ENCODE measurements around the gene FOXO3. TPM values are rescaled to one million over a fixed set of nuclear protein-coding genes. Genes with fewer than 3 reads are reported as not detected.
A peak's percentile ranks its signal among the peaks of the same experiment; 100 is the strongest.
"Not testable (repeated sequence)": the region's sequence is repeated elsewhere in the genome, so short reads cannot be mapped to it uniquely, and the experiment has no call there.

The FOXO3 gene
- polyA plus RNA-seq, 1 of the 3 experiments (the other 2 are of a cell fraction): 8.1 TPM

GRCh38 chr6:108561309-108561647 lies 561 bp downstream of the FOXO3 start:
- Histone ChIP-seq H3K4me2 (peak overlapping the region; percentile 99), H3K9ac (peak overlapping the region; percentile 94), H3F3A (replicated peaks; ENCODE audit: insufficient read depth) (peaks cover 36% of the 10 kb centered on the region), H3K27ac (ENCODE audit: low read depth in 2 of 2, low read length in 1 of 2) (peak overlapping the region; percentile 81 to 97; a peak in 3 of 4 replicates), H3K4me1 (ENCODE audit: control insufficient read depth in 1 of 2, insufficient read depth in 2 of 2, low read depth in 1 of 2, low read length in 1 of 2) (peaks cover 13 to 38% of the 10 kb centered on the region in 2 experiments; a peak in 3 of 4 replicates), H3K4me3 (ENCODE audit: low read depth in 2 of 2, low read length in 1 of 2) (peak overlapping the region; percentile 91 to 96), H4K20me1 (ENCODE audit: insufficient read depth) (peaks cover 40% of the 10 kb centered on the region), H3K79me2 (ENCODE audit: insufficient read depth) (peaks cover 42% of the 10 kb centered on the region)
- POLR2A ChIA-PET: interaction anchor here (1.1 to 4.8 kb wide), 2 partner anchors 97 to 238 kb away, joined by 3 to 69 read pairs; no protein-coding TSS in a partner anchor
- H2AFZ ChIP-seq (ENCODE audit: low read depth); H3K36me3 ChIP-seq (replicated peaks in 1 of 2; ENCODE audit: control insufficient read depth in 1 of 2, insufficient read depth in 2 of 2, low read length in 1 of 2); H3K27me3 ChIP-seq (ENCODE audit: insufficient read depth); H3K9me2 ChIP-seq; H3K9me3 ChIP-seq; DNase-seq: not testable (repeated sequence)
- no CpG with 5 or more reads among the region's 40 CpGs for WGBS (ENCODE audit: low lambda C conversion rate)
- CTCF ChIA-PET: interaction anchor here (2.0 to 2.4 kb wide), 2 partner anchors 221 to 509 kb away, joined by 6 to 8 read pairs; no protein-coding TSS in a partner anchor

- H2AFZ ChIP-seq (ENCODE audit: low read depth): no peak overlapping the region
- peak overlapping the region; percentile 99 for H3K4me2 ChIP-seq
- 0 out of 2 replicates have a peak, but pooled peaks cover 3% of the 10 kb centered on the region for H3K9me3 ChIP-seq
- H3K27ac ChIP-seq (ENCODE audit: low read depth in 2 of 2, low read length in 1 of 2): peak overlapping the region; percentile 77 to 83
- DNase-seq: peak; percentile 54
- H3K9me2 ChIP-seq: no peaks in the 10 kb centered on the region
- ChIA-PET POLR2A (interaction anchor here (0.7 to 4.8 kb wide), 5 partner anchors 96 to 237 kb away, joined by 3 to 69 read pairs (median 4); no protein-coding TSS in a partner anchor), CTCF (interaction anchor here (0.6 to 2.4 kb wide), 13 partner anchors 14 to 512 kb away, joined by 3 to 8 read pairs (median 4); no protein-coding TSS in a partner anchor)
- TF ChIP-seq NRF1 (IDR thresholded peaks at IDR 0.05; ENCODE audit: low read depth, low read length) (peak; percentile 37; the same call in 1 of the 2 replicates), MXI1 (IDR thresholded peaks at IDR 0.05; ENCODE audit: low read depth, low read length) (no peak)
- H3K9ac ChIP-seq: peak overlapping the region; percentile 94
- peaks cover 49% of the 10 kb centered on the region for H3K79me2 ChIP-seq (ENCODE audit: insufficient read depth)
- peaks cover 42% of the 10 kb centered on the region for H3F3A ChIP-seq (replicated peaks; ENCODE audit: insufficient read depth)
- H3K4me3 ChIP-seq (ENCODE audit: low read depth in 2 of 2, low read length in 1 of 2): peak overlapping the region; percentile 91 to 96
- peaks cover 46% of the 10 kb centered on the region for H4K20me1 ChIP-seq (ENCODE audit: insufficient read depth)
- no peaks in the 10 kb centered on the region for H3K27me3 ChIP-seq (ENCODE audit: insufficient read depth)
- WGBS (ENCODE audit: low lambda C conversion rate): 18% methylated on average over 17 of the region's 46 CpGs
- peaks cover 0 to 10% of the 10 kb centered on the region in 2 experiments for H3K36me3 ChIP-seq (replicated peaks in 1 of 2; ENCODE audit: control insufficient read depth in 1 of 2, insufficient read depth in 2 of 2, low read length in 1 of 2)
- H3K4me1 ChIP-seq (ENCODE audit: control insufficient read depth in 1 of 2, insufficient read depth in 2 of 2, low read depth in 1 of 2, low read length in 1 of 2): peaks cover 18 to 41% of the 10 kb centered on the region in 2 experiments; a peak in 3 of 4 replicates
Measured at GRCh38 chr6:108561742-108562502, 1.2 kb downstream of the FOXO3 start.

- Histone ChIP-seq H3K79me2 (ENCODE audit: insufficient read depth) (peaks cover 55% of the 10 kb centered on the region), H3K36me3 (replicated peaks in 1 of 2; ENCODE audit: control insufficient read depth in 1 of 2, insufficient read depth in 2 of 2, low read length in 1 of 2) (peaks cover 0 to 13% of the 10 kb centered on the region in 2 experiments), H3K9me2 (no peaks in the 10 kb centered on the region), H3K4me1 (ENCODE audit: control insufficient read depth in 1 of 2, insufficient read depth in 2 of 2, low read depth in 1 of 2, low read length in 1 of 2) (peaks cover 18 to 36% of the 10 kb centered on the region in 2 experiments; a peak in 3 of 4 replicates), H3F3A (replicated peaks; ENCODE audit: insufficient read depth) (peaks cover 42% of the 10 kb centered on the region), H3K27ac (ENCODE audit: low read depth in 2 of 2, low read length in 1 of 2) (peak overlapping the region; percentile 77 to 83), H3K9me3 (0 out of 2 replicates have a peak, but pooled peaks cover 3% of the 10 kb centered on the region), H3K4me2 (peak overlapping the region; percentile 99), H3K9ac (peak overlapping the region; percentile 94), H3K4me3 (ENCODE audit: low read depth in 2 of 2, low read length in 1 of 2) (peak overlapping the region; percentile 91 to 96), H4K20me1 (ENCODE audit: insufficient read depth) (peaks cover 51% of the 10 kb centered on the region), H3K27me3 (ENCODE audit: insufficient read depth) (no peaks in the 10 kb centered on the region), H2AFZ (ENCODE audit: low read depth) (no peak overlapping the region)
- whole genome bisulfite sequencing (ENCODE audit: low lambda C conversion rate): 6% methylated on average over 11 of the region's 17 CpGs
- CTCF ChIA-PET: interaction anchor here (0.6 to 2.0 kb wide), 13 partner anchors 13 to 511 kb away, joined by 3 to 8 read pairs (median 4); no protein-coding TSS in a partner anchor
- DNase-seq: peak; percentile 69
- POLR2A ChIA-PET: interaction anchor here (0.6 to 1.1 kb wide), 4 partner anchors 97 to 236 kb away, joined by 3 to 4 read pairs (median 4); no protein-coding TSS in a partner anchor
- TF ChIP-seq TCF12 (IDR thresholded peaks at IDR 0.05) (peak; percentile 34; the same call in 1 of the 2 replicates), RXRA (IDR thresholded peaks at IDR 0.05; ENCODE audit: borderline replicate concordance, low read depth) (no peak), FOXM1 (IDR thresholded peaks at IDR 0.05; ENCODE audit: low read depth) (no peak), SMC3 (IDR thresholded peaks at IDR 0.05; ENCODE audit: low read depth, low read length) (peak; percentile 7; the same call in 1 of the 2 replicates), RAD21 (IDR thresholded peaks at IDR 0.05; ENCODE audit: low read length) (peak; percentile 30; the same call in 1 of the 2 replicates), CTCF (IDR thresholded peaks at IDR 0.05) (no peak), NRF1 (IDR thresholded peaks at IDR 0.05; ENCODE audit: low read depth, low read length) (no peak), SIN3A (IDR thresholded peaks at IDR 0.05; ENCODE audit: borderline replicate concordance, low read depth, low read length) (peak; percentile 59; the same call in 1 of the 2 replicates), EZH2phosphoT487 (IDR thresholded peaks at IDR 0.05; ENCODE audit: borderline replicate concordance, low read depth) (no peak), ZBTB33 (IDR thresholded peaks at IDR 0.05; ENCODE audit: borderline replicate concordance, low read depth) (no peak), USF2 (IDR thresholded peaks at IDR 0.05; ENCODE audit: borderline replicate concordance, low read depth, low read length) (0 out of 2 replicates have a peak, but pooled peaks have one; percentile 23)
Measured at GRCh38 chr6:108562503-108562993, 1.8 kb downstream of the FOXO3 start.

All from SK-N-SH (cell line).